Tibial nerve (tissue), 4 donors: ENCODE results near the gene ANKRD9. TPM values are rescaled to one million over a fixed set of nuclear protein-coding genes. Genes with fewer than 3 reads are reported as not detected.

Experiments used
- DNase-seq, 2 donors: peaks; one replicate each; pipeline ENCODE4 v3.0.0-alpha.2; 2019; ENCODE audit warnings: low spot score in 2 of 2
- H3K27ac ChIP-seq, 4 donors: fragments of 200-600 bp; sonication (generic) in 3 of 4; one replicate each; pipeline ENCODE4 v1.5.1; 2017 to 2019; ENCODE audit warnings: mild to moderate bottlenecking in 1 of 4
- H3K27me3 ChIP-seq, 2 donors: fragments of 200-600 bp; sonication (generic) in 1 of 2; one replicate each; pipeline versions ENCODE4 v1.5.1 to v1.6.0; 2017 to 2019
- H3K36me3 ChIP-seq, 3 donors: fragments of 200-600 bp; sonication (generic); one replicate each; pipeline ENCODE4 v1.5.1; 2018 to 2019
- H3K4me1 ChIP-seq, 4 donors: fragments of 200-600 bp; sonication (generic) in 3 of 4; one replicate each; pipeline ENCODE4 v1.5.1; 2017 to 2019
- H3K4me3 ChIP-seq, 4 donors: fragments of 200-600 bp; sonication (generic) in 3 of 4; one replicate each; pipeline ENCODE4 v1.5.1; 2017 to 2019; ENCODE audit warnings: mild to moderate bottlenecking in 1 of 4, moderate library complexity in 1 of 4
- H3K9me3 ChIP-seq, 4 donors: fragments of 200-600 bp; sonication (generic) in 3 of 4; one replicate each; pipeline ENCODE4 v1.5.1; 2017 to 2019
- CTCF ChIP-seq, 5 experiments: fragments of 200-600 bp in 3 of 5; fragments of 450-650 bp in 2 of 5; sonication (generic) in 3 of 5; IDR thresholded peaks; one replicate each; pipeline ENCODE4 v1.5.1; 2016 to 2019; ENCODE audit warnings: antibody characterized with exemption in 5 of 5, mild to moderate bottlenecking in 3 of 5, moderate library complexity in 2 of 5
- EP300 ChIP-seq, 2 donors: sonication (generic); formaldehyde crosslinking; IDR thresholded peaks; one replicate each; pipeline ENCODE4 v1.6.1; 2017; ENCODE audit warnings: antibody characterized with exemption in 2 of 2, mild to moderate bottlenecking in 1 of 2
- POLR2A ChIP-seq, 2 donors: fragments of 450-650 bp; IDR thresholded peaks; one replicate each; pipeline ENCODE4 v1.6.1; 2017; ENCODE audit warnings: antibody characterized with exemption in 2 of 2, mild to moderate bottlenecking in 2 of 2, moderate library complexity in 2 of 2
- WGBS, 2 donors: methylation state at CpG; one replicate each; pipeline ENCODE4 v1.1.5; 2018; 5-methylcytosine and 5-hydroxymethylcytosine counted together
- total RNA-seq, 4 donors: library from RNA; depleted of rRNA; stranded (reverse); fragments of >200 nt; gene quantifications; one replicate each; pipeline ENCODE4 v1.1.0, GENCODE V29; 2016

The ANKRD9 gene
- total RNA-seq, 4 donors from 2014 or later, result 11.4 to 39.3 (median 26.2) TPM

GRCh38 chr14:102505775-102506625 is 3.6 kb downstream of the ANKRD9 start:
- Histone ChIP-seq H3K4me1 (peaks cover 0 to 22% (median 8%) of the 10 kb centered on the region in 4 donors), H3K36me3 (peaks cover 0 to 18% (median 0%) of the 10 kb centered on the region in 3 donors), H3K4me3 (no peak overlapping the region), H3K27me3 (no peaks in the 10 kb centered on the region), H3K9me3 (no peaks in the 10 kb centered on the region), H3K27ac (no peak overlapping the region)
- no peak for DNase-seq
- WGBS, 2 donors, result 84 to 86% methylated on average over 13 to 17 of the region's 19 CpGs
- TF ChIP-seq POLR2A (IDR thresholded peaks at IDR 0.05) (no peak), EP300 (IDR thresholded peaks at IDR 0.05) (no peak), CTCF (IDR thresholded peaks at IDR 0.05) (no peak)

GRCh38 chr14:102505000-102505619 is 4.5 kb downstream of the ANKRD9 start:
- 62 to 78% methylated on average over 6 to 7 of the region's 7 CpGs for WGBS, 2 donors
- no peaks in the 10 kb centered on the region for H3K27me3 ChIP-seq
- H3K36me3 ChIP-seq, result peaks cover 0 to 27% (median 0%) of the 10 kb centered on the region in 3 donors
- DNase-seq, result no peak
- no peak overlapping the region for H3K4me3 ChIP-seq
- H3K4me1 ChIP-seq, result peaks cover 0 to 22% (median 1%) of the 10 kb centered on the region in 4 donors
- H3K9me3 ChIP-seq, result no peaks in the 10 kb centered on the region
- peak overlapping the region in 1 of 4 donors; percentile 41 for H3K27ac ChIP-seq
- TF ChIP-seq POLR2A (IDR thresholded peaks at IDR 0.05) (no peak), EP300 (IDR thresholded peaks at IDR 0.05) (no peak), CTCF (IDR thresholded peaks at IDR 0.05) (no peak)

- H3K9me3 ChIP-seq, result no peaks in the 10 kb centered on the region
- H3K4me1 ChIP-seq, result peaks cover 0 to 24% (median 0%) of the 10 kb centered on the region in 4 donors
- H3K27ac ChIP-seq, result peak overlapping the region in 1 of 4 donors; percentile 41
- WGBS, 2 donors, result 59 to 63% methylated on average over 11 to 18 of the region's 18 CpGs
- no peak overlapping the region for H3K4me3 ChIP-seq
- TF ChIP-seq EP300 (IDR thresholded peaks at IDR 0.05) (no peak), CTCF (IDR thresholded peaks at IDR 0.05) (no peak), POLR2A (IDR thresholded peaks at IDR 0.05) (no peak)
- no peaks in the 10 kb centered on the region for H3K27me3 ChIP-seq
- peaks cover 0 to 34% (median 0%) of the 10 kb centered on the region in 3 donors for H3K36me3 ChIP-seq
- no peak for DNase-seq
Measured at GRCh38 chr14:102504328-102504999, 5.1 kb downstream of the ANKRD9 start.

GRCh38 chr14:102503641-102504327 is 5.8 kb downstream of the ANKRD9 start:
- 81 to 84% methylated on average over 10 to 11 of the region's 12 CpGs for WGBS, 2 donors
- TF ChIP-seq CTCF (IDR thresholded peaks at IDR 0.05) (no peak), EP300 (IDR thresholded peaks at IDR 0.05) (no peak), POLR2A (IDR thresholded peaks at IDR 0.05) (no peak)
- peaks cover 0 to 21% (median 0%) of the 10 kb centered on the region in 4 donors for H3K4me1 ChIP-seq
- no peak overlapping the region for H3K27ac ChIP-seq
- no peaks in the 10 kb centered on the region for H3K9me3 ChIP-seq
- no peak overlapping the region for H3K4me3 ChIP-seq
- no peaks in the 10 kb centered on the region for H3K27me3 ChIP-seq
- no peak for DNase-seq
- peaks cover 0 to 39% (median under 1%) of the 10 kb centered on the region in 3 donors for H3K36me3 ChIP-seq
